T-helper 1 cell treated with Interleukin-12 subunit alpha and Interleukin-12 subunit beta and Interleukin-4 antibody, amounts not matched to agents 30 ng/mL and 1 ng/mL, for 36 hours (primary cell): Measurements from ENCODE around the gene LONRF2. TPM values are rescaled to one million over a fixed set of nuclear protein-coding genes. Genes with fewer than 3 reads are reported as not detected.

Experiments
- intact Hi-C: fragments of 100-400 bp; cut with micrococcal nuclease; formaldehyde crosslinking; loops from one replicate; pipeline ENCODE4 v1.15.1; 2024
- total RNA-seq: library from RNA; stranded (reverse); gene quantifications from 2 replicates; pipeline ENCODE4 v1.2.3, GENCODE V29; 2022

Gene LONRF2
- total RNA-seq, 1 donor from 2014 or later = 0.56 TPM

DNA sequence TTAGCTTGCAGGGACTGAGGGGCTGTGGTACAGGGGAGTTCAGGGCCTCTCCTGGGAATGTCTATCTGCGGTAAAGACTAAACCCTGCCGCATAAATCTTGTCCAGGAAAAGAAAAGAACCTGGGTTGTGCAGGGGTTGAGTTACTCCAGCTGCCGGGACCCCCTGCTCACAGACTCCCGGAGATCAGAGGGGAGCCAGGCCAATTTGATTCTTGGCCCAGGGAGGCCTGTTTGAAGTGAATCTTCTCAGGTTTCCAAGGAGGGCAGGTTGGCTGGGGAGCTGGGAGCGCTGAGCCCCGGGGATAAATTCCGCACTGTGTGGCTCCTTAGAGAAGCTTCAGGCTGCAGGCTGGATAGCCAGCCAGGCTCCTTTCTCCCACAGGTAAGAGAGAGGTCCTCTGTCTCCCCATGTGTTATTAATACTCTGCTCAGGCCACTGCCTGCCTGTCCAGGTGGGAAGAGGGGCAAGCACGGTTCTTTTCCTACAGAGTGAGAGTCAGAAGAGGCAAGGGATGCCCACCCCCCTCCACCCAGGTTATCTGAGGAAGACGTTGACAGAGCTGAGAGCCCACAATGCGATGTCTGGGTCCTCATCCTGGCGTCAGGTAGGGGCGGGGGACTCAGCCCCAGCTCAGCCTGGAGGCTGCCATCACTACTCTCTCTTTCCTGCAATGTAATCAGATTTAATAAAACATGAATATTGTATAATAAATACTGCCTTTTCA is 82.7 kb downstream of the LONRF2 start:
- intact Hi-C loops = no loop called here

DNA sequence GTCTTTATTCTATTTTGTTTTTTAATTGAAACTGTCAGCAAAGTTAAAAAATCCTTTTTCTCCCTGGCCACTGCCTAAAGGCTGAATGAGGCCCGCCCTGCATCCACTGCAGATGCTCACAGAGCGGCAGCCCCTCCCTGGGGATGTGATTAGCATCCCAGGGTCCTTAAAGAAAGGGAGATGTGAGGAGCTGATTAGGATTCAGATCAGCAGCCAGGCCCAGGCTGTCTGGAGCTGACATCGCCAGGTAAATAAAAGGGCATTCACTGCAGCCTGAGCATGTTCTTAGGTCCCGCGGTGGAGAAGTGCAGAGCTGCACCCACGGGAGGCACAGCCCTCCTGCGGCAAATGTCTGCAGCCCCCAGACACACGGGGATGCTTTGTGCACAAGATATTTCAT is 83.8 kb downstream of the LONRF2 start:
- intact Hi-C loops = no loop called here

DNA sequence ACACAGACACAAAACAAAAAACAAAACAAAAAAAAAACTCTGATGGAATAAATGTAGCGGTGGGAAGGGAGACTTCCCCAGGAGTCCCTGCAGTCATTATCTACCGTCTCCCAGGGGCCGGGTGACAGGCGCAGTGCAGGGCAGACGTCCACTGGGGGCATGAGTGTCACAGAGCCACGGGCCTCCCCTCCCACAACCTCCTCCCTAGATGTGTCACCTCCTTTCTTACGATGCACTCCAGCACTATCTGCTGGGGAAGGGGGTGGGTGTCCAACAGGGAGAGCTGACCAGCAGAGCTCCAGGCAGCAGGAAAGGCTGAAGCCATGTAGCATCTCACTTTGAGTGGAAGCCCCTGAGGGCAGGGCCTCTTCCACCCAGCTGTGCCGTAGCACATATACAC is 84.5 kb downstream of the LONRF2 start:
- intact Hi-C loops = no loop called here

DNA sequence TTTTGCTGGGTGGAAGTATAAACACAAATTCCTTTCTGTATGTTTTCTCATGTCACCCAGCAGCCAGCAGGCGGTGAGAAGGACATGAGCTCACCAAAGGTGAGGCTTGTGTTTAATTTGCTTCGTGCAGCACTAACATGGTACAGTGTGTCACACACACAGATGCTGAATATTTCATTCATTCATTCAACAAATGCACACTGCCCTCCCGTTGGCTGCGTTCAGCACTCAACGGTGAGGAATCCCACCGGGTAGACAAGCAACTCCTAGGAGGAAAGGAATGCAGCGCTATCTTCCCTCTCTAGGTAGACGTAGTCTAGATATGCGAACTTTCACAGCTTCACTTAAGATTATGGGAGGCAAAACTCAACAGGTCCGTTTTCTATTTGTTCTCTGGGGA is 85.1 kb downstream of the LONRF2 start:
- intact Hi-C loops = no loop called here

GRCh38 chr2:100236166-100236565 is 86.1 kb downstream of the LONRF2 start:
- intact Hi-C loops = no loop called here

- intact Hi-C loops = no loop called here
Observed at GRCh38 chr2:100235581-100235980, 86.7 kb downstream of the LONRF2 start.

GRCh38 chr2:100235098-100235497 is 87.2 kb downstream of the LONRF2 start:
- intact Hi-C loops = no loop called here

GRCh38 chr2:100234141-100234540 is 88.2 kb downstream of the LONRF2 start:
- intact Hi-C loops = no loop called here

DNA sequence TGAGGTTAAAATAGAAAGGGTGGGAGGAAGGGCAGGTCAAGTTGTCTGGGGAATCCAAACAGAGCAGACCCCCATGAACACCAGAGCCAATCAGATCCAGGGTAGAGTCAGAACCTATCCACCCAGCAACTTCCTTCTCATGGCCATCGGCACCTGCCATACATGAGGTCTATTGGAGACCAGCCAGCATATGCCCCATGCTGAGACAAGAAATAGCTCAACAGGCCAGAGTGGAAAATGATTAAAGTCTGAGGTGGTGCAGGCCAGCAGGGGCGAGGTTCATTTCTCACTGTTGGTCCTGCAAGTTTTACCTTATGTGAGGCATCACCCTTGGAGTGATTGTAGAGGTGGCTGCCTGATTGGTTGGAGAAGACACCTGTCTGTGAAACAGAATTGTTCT is 89.2 kb downstream of the LONRF2 start:
- intact Hi-C loops = no loop called here

- intact Hi-C loops = no loop called here
Observed at GRCh38 chr2:100230754-100231153, 91.5 kb downstream of the LONRF2 start.

DNA sequence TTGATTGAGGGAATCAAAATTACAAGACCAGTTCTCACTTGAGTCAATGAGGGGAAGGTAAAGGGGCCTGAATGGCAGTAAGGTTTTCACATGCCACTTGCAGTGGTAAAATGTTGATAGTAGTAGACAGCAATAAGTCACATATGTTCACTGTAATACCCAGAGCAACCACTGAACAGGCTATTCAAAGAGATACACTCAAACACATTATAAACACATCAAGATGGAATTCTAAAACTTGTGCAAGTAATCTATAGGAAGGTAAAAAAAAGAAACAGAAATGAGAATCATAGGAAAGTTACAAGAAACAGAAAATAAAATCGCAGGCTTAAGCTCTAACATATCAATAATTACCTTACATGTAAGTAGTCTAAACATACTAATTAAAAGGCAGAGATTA is 93.3 kb downstream of the LONRF2 start:
- intact Hi-C loops = no loop called here

DNA sequence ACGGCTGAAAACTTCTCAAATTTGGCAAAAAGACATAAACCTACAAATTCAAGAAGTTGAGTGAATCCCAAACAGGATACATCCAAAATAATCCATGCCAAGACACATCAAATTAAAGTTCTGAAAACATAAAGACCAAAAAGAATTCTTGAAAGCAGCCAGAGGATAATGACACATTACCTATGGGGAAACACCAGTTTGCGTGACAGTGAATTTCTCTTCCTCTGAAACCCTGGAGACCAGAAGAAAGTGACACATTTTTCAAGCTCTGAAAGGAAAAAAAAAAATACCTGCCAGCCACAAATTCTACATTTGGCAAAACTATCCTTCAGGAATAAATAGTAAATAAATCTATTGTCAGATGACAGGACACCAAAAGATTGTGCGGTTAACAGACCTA is 93.9 kb downstream of the LONRF2 start:
- intact Hi-C loops = no loop called here

- intact Hi-C loops = no loop called here
Observed at GRCh38 chr2:100224988-100225710, 97.2 kb downstream of the LONRF2 start.

- intact Hi-C loops = no loop called here
Observed at GRCh38 chr2:100223502-100223901, 98.8 kb downstream of the LONRF2 start.

Other genes starting within 250 kb of the LONRF2 start
- 0.93 and 1.2 TPM in 2 replicates for gene AFF3, start 179.9 kb downstream of the LONRF2 start, total RNA-seq
- 4.2 TPM in 2 replicates for gene CHST10, start 95.2 kb upstream of the LONRF2 start, total RNA-seq
- gene NMS, start 148.0 kb upstream of the LONRF2 start, total RNA-seq = not detected in 2 replicates
- gene PDCL3, start 240.5 kb upstream of the LONRF2 start, total RNA-seq = 35.0 and 35.3 TPM in 2 replicates